Keratinocyte (primary cell): ENCODE measurements around the gene NUP214. TPM values are rescaled to one million over a fixed set of nuclear protein-coding genes. Genes with fewer than 3 reads are reported as not detected.

Experiments used
- DNase-seq: peaks from one replicate; pipeline ENCODE4 v3.0.0-alpha.2; 2011; ENCODE audit warnings: low read depth, missing footprints, low spot score
- FAIRE-seq: peaks from 2 replicates; lab custom pipeline; 2011; peaks lifted over from hg19 to GRCh38; lab: Jason Lieb, UNC
- H2AFZ ChIP-seq: 2 replicates; pipeline ENCODE4 v1.6.0; 2012; ENCODE audit warnings: low read length, control low read depth, inconsistent platforms; ENCODE audit not compliant: control insufficient read depth
- H3K27ac ChIP-seq: 2 replicates; pipeline ENCODE4 v1.5.1; 2011; ENCODE audit warnings: low read length; ENCODE audit not compliant: control insufficient read depth, insufficient read depth
- H3K27me3 ChIP-seq: 3 replicates; pipeline ENCODE4 v1.6.0; 2011; ENCODE audit warnings: low read length; ENCODE audit not compliant: control insufficient read depth, insufficient read depth; ENCODE audit errors: extremely low read depth
- H3K36me3 ChIP-seq, 2 experiments: 2 replicates in 1 of 2; 3 replicates in 1 of 2; pipeline ENCODE4 v1.5.1; 2011; ENCODE audit warnings: low read length in 2 of 2, mild to moderate bottlenecking in 1 of 2; ENCODE audit not compliant: control insufficient read depth in 2 of 2, insufficient read depth in 2 of 2; ENCODE audit errors: extremely low read depth in 1 of 2
- H3K4me1 ChIP-seq: 3 replicates; pipeline ENCODE4 v1.5.1; 2011; ENCODE audit warnings: low read length; ENCODE audit not compliant: control insufficient read depth, insufficient read depth; ENCODE audit errors: extremely low read depth
- H3K4me2 ChIP-seq: 3 replicates; pipeline ENCODE4 v1.6.0; 2011; ENCODE audit warnings: low read depth, low read length; ENCODE audit not compliant: control insufficient read depth, insufficient read depth; ENCODE audit errors: extremely low read depth
- H3K4me3 ChIP-seq, 3 experiments: fragments of 200-600 bp in 1 of 3; sonication (generic) in 1 of 3; 2 replicates in 2 of 3; 3 replicates in 1 of 3; pipeline ENCODE4 v1.5.1; 2011 to 2016; ENCODE audit warnings: low read length in 3 of 3, mild to moderate bottlenecking in 3 of 3, control low read depth in 2 of 3, inconsistent platforms in 1 of 3, low read depth in 1 of 3, mixed read lengths in 1 of 3, mixed run types in 1 of 3, moderate library complexity in 1 of 3; ENCODE audit not compliant: control insufficient read depth in 2 of 3, insufficient read depth in 2 of 3; ENCODE audit errors: extremely low read depth in 1 of 3
- H3K79me2 ChIP-seq: 2 replicates; pipeline ENCODE4 v1.6.0; 2012; ENCODE audit warnings: low read length; ENCODE audit not compliant: control insufficient read depth, insufficient read depth
- H3K9ac ChIP-seq: 3 replicates; pipeline ENCODE4 v1.6.0; 2011; ENCODE audit warnings: low read length; ENCODE audit not compliant: control insufficient read depth, insufficient read depth; ENCODE audit errors: extremely low read depth
- H3K9me1 ChIP-seq: 3 replicates; pipeline ENCODE4 v1.6.0; 2011; ENCODE audit warnings: low read length; ENCODE audit not compliant: control insufficient read depth, insufficient read depth; ENCODE audit errors: extremely low read depth
- H3K9me3 ChIP-seq: 2 replicates; pipeline ENCODE4 v1.5.1; 2012; ENCODE audit warnings: low read depth, low read length; ENCODE audit not compliant: control insufficient read depth
- H4K20me1 ChIP-seq: 3 replicates; pipeline ENCODE4 v1.6.0; 2011; ENCODE audit warnings: low read length; ENCODE audit not compliant: control insufficient read depth, insufficient read depth; ENCODE audit errors: extremely low read depth
- CTCF ChIP-seq, 3 experiments: IDR thresholded peaks in 1 of 3; conservative IDR thresholded peaks in 1 of 3; optimal IDR thresholded peaks in 1 of 3; 2 replicates in 2 of 3; 3 replicates in 1 of 3; pipeline versions ENCODE3 to v1.5.1; 2011; ENCODE audit warnings: low read length in 3 of 3, mild to moderate bottlenecking in 3 of 3, moderate library complexity in 2 of 3, control low read depth in 1 of 3, inconsistent platforms in 1 of 3; ENCODE audit not compliant: insufficient read depth in 2 of 3; ENCODE audit errors: extremely low read depth in 1 of 3
- EZH2 ChIP-seq: IDR thresholded peaks from one replicate; pipeline ENCODE4 v1.6.1; 2012; ENCODE audit warnings: inconsistent platforms, mild to moderate bottlenecking, low read length, moderate library complexity
- dilution Hi-C: fragments of 300-500 bp; cut with MboI; formaldehyde crosslinking; loops from one replicate; pipeline ENCODE4 v1.7.0; 2020; ENCODE audit warnings: low sequenced_read_pairs; ENCODE audit not compliant: extremely low pct_ligation_motif_present
- polyA plus RNA-seq, 5 experiments: library from polyadenylated mRNA; depleted of rRNA in 3 of 5; stranded (reverse) in 3 of 5; stranded (forward) in 1 of 5; unstranded in 1 of 5; fragments of >200 nt; gene quantifications; 1 replicate in 1 of 5; 2 replicates in 3 of 5; 3 replicates in 1 of 5; pipeline versions ENCODE4 v1.2.1 to v1.2.3, GENCODE V29; 2011 to 2012; ENCODE audit warnings: missing spikeins in 2 of 5, low read depth in 1 of 5, low replicate concordance in 1 of 5

The NUP214 gene
- polyA plus RNA-seq, 1 donor (not counting 4 experiments of a cell fraction or from before 2014, with no cell fraction given), result 7.3 TPM

DNA sequence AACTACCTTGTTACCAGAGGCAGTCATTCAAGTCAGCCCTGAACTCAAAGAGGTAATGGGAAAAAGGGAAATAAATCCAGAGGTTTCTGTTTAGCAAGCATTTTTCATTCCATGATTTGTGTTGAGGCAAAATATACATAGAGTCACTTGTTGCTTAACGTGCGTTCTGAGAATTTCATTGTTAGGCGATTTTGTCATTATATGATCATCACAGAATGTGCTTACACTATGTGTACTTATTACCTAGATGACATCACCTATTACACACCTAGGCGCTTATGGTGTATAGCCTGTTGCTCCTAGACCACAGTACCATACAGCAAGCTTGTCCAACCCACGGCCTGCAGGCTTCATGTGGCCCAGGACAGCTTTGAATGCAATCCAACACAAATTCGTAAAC, 36.2 kb downstream of the NUP214 start:
- Histone ChIP-seq H3K36me3 (peaks cover 11 to 14% of the 10 kb centered on the region in 2 experiments), H3K4me3 (no peak overlapping the region), H3K4me1 (no peaks in the 10 kb centered on the region), H4K20me1 (no peaks in the 10 kb centered on the region), H3K79me2 (no peaks in the 10 kb centered on the region), H2AFZ (no peak overlapping the region), H3K9me1 (no peaks in the 10 kb centered on the region), H3K9ac (no peak overlapping the region), H3K4me2 (no peak overlapping the region), H3K9me3 (no peaks in the 10 kb centered on the region), H3K27me3 (no peaks in the 10 kb centered on the region), H3K27ac (no peak overlapping the region)
- FAIRE-seq, result no peak
- DNase-seq, result no peak
- dilution Hi-C loops, result no loop called here
- no peak for TF ChIP-seq CTCF (optimal IDR thresholded peaks at IDR 0.05 in 1 of 3, IDR thresholded peaks at IDR 0.05 in 1 of 3, conservative IDR thresholded peaks at IDR 0.05 in 1 of 3; ENCODE audit: extremely low read depth in 1 of 3, insufficient read depth in 2 of 3, low read length in 3 of 3)
- no peak for TF ChIP-seq EZH2

DNA sequence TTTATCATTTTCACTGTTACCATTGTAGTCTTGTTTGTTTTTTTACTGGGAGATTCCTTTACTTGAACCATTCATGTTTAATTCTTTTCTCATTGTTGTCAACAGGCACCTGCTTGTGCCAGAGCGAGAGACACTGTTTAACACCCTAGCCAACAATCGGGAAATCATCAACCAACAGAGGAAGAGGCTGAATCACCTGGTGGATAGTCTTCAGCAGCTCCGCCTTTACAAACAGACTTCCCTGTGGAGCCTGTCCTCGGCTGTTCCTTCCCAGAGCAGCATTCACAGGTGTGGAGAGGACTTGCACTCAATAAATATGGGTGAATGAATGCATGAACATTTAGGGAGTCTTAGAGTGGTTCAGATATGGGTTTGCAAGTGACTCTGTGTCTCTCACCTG, 37.5 kb downstream of the NUP214 start:
- H3K36me3 ChIP-seq, result peaks cover 13 to 14% of the 10 kb centered on the region in 2 experiments
- no peak for FAIRE-seq
- TF ChIP-seq CTCF (optimal IDR thresholded peaks at IDR 0.05 in 1 of 3, IDR thresholded peaks at IDR 0.05 in 1 of 3, conservative IDR thresholded peaks at IDR 0.05 in 1 of 3; ENCODE audit: extremely low read depth in 1 of 3, insufficient read depth in 2 of 3, low read length in 3 of 3) (no peak), EZH2 (no peak)

More for the DNA sequence above, 37.5 kb downstream of the NUP214 start:
- dilution Hi-C loops, result no loop called here
- no peaks in the 10 kb centered on the region for H3K4me1 ChIP-seq
- H3K27ac ChIP-seq, result no peak overlapping the region
- H4K20me1 ChIP-seq, result no peaks in the 10 kb centered on the region
- no peak overlapping the region for H3K9ac ChIP-seq
- no peaks in the 10 kb centered on the region for H3K27me3 ChIP-seq
- no peaks in the 10 kb centered on the region for H3K79me2 ChIP-seq
- no peaks in the 10 kb centered on the region for H3K9me3 ChIP-seq
- no peak overlapping the region for H3K4me3 ChIP-seq
- H3K9me1 ChIP-seq, result no peaks in the 10 kb centered on the region
- no peak overlapping the region for H2AFZ ChIP-seq
- no peak for DNase-seq
- H3K4me2 ChIP-seq, result no peak overlapping the region
